Posterior cingulate gyrus (tissue), 11 donors: ENCODE data around the gene LRMDA.

Experiments
- DNase-seq, 10 donors: peaks; one replicate each; pipeline versions ENCODE4 v3.0.0 to v3.0.0-alpha.2; 2020 to 2021; ENCODE audit warnings: mixed read lengths in 3 of 10
- intact Hi-C: fragments of 100-400 bp; cut with DNase I; formaldehyde crosslinking; loops from one replicate; pipeline ENCODE4 v1.15.1; 2023

The LRMDA gene

GRCh38 chr10:76310588-76311080, 879.2 kb downstream of the LRMDA start:
- no peak for DNase-seq
- intact Hi-C loops: no loop called here

GRCh38 chr10:76311752-76312636, 880.6 kb downstream of the LRMDA start:
- intact Hi-C loops: no loop called here
- no peak for DNase-seq

DNA sequence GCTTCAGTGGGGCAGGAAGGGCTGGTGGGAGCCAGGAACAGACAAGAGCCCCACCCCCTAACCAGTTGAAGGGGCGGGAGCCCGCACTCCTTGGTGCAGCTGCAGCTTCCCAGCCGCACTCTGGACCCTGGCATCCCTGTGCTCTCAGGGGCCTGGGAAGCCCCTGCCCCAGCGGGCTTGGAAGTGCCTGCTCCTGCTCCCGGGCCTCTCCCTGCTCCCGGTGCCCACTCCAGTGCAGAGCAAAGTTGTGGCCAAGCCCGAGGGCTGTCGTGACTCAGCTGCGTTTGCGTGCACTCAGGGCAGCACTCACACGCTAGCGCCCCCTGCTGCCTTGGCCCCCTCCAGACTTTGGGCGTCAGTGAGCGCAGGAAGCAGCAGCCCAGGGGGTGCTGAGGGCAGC, 883.8 kb downstream of the LRMDA start:
- intact Hi-C loops: no loop called here
- peak in 1 of 10 donors; percentile 78 for DNase-seq

DNA sequence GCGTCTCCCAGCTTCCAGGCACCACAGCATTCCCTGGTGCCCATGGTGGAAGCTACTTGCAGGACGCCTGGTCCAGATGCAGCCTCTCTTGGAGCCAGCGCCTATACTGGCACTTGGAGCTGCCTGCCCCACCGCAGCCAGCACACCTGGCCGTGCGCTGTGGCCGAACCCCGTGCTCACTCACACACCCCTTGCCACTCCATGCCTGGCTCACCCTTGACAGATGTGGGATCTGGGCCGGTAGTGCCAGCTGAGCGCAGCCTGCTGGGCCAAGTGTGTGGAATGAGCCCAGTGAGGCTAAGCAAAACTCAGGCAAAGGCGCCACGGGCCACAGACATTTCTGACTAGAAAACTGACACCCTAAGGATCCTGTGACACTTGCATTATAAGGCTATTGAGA, 884.8 kb downstream of the LRMDA start:
- intact Hi-C loops: no loop called here
- DNase-seq: peak in 1 of 10 donors; percentile 81

GRCh38 chr10:76317078-76317477, 885.7 kb downstream of the LRMDA start:
- no peak for DNase-seq
- intact Hi-C loops: no loop called here

- intact Hi-C loops: no loop called here
Measured at GRCh38 chr10:76318211-76318610, 886.8 kb downstream of the LRMDA start.

GRCh38 chr10:76319661-76320060, 888.2 kb downstream of the LRMDA start:
- intact Hi-C loops: no loop called here
- no peak for DNase-seq

More at GRCh38 chr10:76318211-76318610, 886.8 kb downstream of the LRMDA start:
- no peak for DNase-seq

- no peak for DNase-seq
- intact Hi-C loops: no loop called here
Measured at GRCh38 chr10:76324283-76324682, 892.9 kb downstream of the LRMDA start.

DNA sequence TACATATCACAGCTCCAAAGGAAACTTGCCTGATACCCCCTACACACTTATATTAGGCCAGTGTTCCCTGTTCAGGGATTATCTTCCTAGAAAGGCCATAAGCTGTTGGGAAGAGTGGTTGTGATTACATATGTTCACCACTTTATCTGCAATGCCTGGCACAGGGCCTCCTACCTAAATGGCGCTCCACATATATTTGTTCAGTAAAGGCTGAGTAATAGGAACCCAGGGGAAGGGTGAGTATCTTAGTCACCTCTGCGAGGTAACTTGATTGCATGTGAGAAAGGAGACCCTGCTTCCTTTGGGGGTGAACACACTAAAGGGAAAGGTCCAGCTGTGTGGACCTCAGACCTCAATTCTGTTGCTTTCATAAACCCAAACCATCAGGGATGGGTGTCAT, 896.0 kb downstream of the LRMDA start:
- intact Hi-C loops: no loop called here

DNA sequence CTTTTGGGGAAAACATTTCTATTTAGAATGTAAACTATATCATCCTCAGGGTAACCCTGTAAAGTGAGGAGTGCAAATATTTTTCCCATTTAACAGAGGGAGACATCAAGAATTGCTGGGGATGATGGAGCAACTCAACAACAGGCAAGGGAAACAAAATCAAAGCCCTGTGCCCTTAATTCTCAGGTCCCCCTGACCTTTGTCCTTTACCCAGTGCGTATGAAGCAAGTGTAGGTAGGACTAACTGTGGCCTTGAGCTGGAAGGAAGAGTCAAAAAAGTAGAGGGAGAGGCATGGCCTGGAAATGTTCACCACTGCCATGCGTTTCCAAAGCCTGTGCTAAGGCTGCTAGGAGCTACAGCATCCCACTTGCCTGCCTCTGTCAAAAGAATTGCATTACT, 896.9 kb downstream of the LRMDA start:
- no peak for DNase-seq
- intact Hi-C loops: no loop called here

More for the DNA sequence above, 896.0 kb downstream of the LRMDA start:
- DNase-seq: no peak

DNA sequence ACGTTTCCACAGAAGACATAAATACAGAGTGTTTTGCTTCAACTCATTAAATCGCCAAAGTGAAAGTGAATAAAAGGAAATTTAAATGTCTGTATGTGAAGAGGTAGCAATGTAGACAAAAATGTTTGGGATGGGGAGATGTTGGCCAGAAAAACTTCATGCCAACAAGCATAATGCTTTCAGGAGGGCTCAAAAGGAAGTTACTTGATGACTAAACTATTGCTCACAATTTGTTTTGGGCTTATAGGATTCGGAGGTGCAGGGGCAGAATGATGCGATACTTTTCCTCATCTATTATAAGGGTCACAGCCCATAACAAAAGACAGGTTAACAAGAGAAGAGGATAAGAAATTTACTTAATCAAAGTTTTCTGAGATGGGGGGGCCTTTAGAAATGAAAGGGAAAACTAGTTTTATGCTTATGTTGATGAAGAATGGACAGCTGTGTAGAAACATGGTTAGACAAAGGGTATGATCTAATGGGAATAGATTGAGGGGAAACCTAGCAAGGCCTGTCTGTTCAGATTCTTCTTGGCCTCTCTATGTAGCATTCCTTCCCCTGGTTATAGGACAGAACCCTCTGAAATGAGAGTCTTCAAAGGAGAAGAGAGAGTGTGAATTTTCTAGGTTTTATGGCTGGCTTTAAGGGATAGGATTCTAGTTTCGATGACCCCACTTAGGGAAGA, 898.6 kb downstream of the LRMDA start:
- no peak for DNase-seq
- intact Hi-C loops: no loop called here

DNA sequence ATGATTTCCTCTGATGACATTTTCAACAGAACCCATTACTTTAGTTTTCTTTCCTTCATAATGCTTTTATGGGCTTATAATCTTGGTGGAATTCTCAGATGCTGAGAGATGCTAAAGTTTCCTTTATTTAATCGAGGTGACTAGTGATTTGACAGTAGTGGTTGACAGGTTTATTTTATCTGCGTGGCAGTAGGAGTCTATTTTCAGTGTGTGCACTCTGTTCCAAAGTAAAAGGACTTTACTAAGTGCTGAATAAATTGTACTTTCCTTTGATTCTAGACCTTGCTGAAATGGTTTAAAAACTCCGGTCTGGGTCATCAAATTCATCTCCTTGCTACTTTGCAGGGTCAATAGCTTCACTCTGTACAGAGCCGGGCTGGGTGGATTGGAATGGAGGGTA, 900.3 kb downstream of the LRMDA start:
- intact Hi-C loops: no loop called here
- no peak for DNase-seq

- DNase-seq: no peak
Measured at GRCh38 chr10:76333326-76333725, 901.9 kb downstream of the LRMDA start.

GRCh38 chr10:76333796-76334195, 902.4 kb downstream of the LRMDA start:
- intact Hi-C loops: no loop called here

More at GRCh38 chr10:76333326-76333725, 901.9 kb downstream of the LRMDA start:
- intact Hi-C loops: no loop called here

DNA sequence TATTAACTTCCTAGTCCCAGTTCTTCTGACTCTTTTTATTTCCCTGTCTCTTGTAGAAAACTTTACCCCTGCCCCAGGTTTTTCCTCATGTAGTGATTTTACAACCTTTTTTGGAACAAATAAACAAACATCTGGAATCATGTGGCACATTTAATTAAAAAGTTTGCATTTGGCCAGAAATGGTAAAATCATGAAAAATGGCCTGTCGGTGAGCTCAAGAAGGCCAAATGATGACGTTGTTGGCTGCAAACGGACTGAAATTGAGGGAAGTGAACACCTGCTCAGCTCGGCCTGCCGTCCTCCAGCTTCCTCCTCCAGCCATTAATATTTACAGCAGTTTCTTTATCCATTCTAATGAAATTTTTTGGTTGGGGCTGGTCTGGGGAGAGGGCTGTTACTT, 902.8 kb downstream of the LRMDA start:
- no peak for DNase-seq
- intact Hi-C loops: no loop called here

More at GRCh38 chr10:76333796-76334195, 902.4 kb downstream of the LRMDA start:
- DNase-seq: no peak

- no peak for DNase-seq
- intact Hi-C loops: no loop called here
Measured at GRCh38 chr10:76336213-76336963, 905.0 kb downstream of the LRMDA start.

DNA sequence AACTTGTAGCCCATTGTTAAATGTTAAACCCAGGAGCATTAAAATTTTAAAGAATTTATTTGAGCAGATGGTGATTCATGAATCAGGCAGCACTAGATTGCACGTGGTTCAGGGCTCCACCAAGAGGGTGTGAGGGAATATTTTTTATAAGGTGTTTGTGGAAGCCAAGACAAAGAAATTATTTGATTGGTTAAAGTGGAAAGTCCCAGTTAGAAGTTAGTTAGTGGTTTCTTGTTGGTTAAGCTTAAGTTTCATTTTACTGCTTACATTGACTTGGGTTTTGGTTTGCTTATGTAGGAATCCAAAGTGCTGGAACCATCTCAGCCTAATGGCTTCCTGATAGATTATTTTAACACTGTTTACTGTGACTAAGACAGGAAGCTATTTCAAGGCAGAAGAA, 906.2 kb downstream of the LRMDA start:
- DNase-seq: no peak
- intact Hi-C loops: no loop called here

- no peak for DNase-seq
- intact Hi-C loops: no loop called here
Measured at GRCh38 chr10:76338187-76338586, 906.8 kb downstream of the LRMDA start.

DNA sequence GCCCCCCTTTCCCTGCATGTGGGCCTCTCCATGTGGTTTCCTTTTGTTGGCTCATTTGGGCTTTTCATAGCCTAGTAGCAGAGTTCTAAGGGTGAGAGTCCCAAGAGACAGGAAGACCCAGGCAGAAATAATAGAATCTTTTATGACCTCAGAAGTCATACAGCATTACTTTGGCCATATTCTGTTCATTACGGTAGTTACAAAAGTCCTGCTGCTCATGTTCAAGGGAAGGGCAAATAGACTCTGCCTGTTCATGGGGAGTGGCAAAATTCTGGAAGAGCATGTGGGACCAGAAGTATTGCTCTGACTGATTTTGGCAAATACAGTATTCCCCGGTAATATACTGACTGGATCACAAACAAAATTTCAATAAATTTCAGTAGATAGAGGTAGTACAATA, 910.3 kb downstream of the LRMDA start:
- DNase-seq: no peak
- intact Hi-C loops: no loop called here

- DNase-seq: no peak
- intact Hi-C loops: no loop called here
Measured at GRCh38 chr10:76342996-76343395, 911.6 kb downstream of the LRMDA start.

- DNase-seq: no peak
- intact Hi-C loops: no loop called here
Measured at GRCh38 chr10:76347832-76348231, 916.4 kb downstream of the LRMDA start.
